Activated naive CD4-positive, alpha-beta T cell treated with anti-CD3 and anti-CD28 coated beads, Interleukin-2, amount 50 U/mL, for 16 hours (primary cell): ENCODE data around the gene APOC3.

Experiments
- DNase-seq: peaks from one replicate; pipeline ENCODE4 v3.0.0-alpha.2; 2020

The APOC3 gene

GRCh38 chr11:116807601-116808261, 22.0 kb upstream of the APOC3 start:
- DNase-seq, result no peak

- no peak for DNase-seq
Measured at GRCh38 chr11:116808262-116809175, 21.2 kb upstream of the APOC3 start.

- DNase-seq, result no peak
Measured at GRCh38 chr11:116811194-116811593, 18.5 kb upstream of the APOC3 start.

GRCh38 chr11:116812109-116812508, 17.6 kb upstream of the APOC3 start:
- no peak for DNase-seq

GRCh38 chr11:116813170-116813569, 16.5 kb upstream of the APOC3 start:
- DNase-seq, result no peak

DNA sequence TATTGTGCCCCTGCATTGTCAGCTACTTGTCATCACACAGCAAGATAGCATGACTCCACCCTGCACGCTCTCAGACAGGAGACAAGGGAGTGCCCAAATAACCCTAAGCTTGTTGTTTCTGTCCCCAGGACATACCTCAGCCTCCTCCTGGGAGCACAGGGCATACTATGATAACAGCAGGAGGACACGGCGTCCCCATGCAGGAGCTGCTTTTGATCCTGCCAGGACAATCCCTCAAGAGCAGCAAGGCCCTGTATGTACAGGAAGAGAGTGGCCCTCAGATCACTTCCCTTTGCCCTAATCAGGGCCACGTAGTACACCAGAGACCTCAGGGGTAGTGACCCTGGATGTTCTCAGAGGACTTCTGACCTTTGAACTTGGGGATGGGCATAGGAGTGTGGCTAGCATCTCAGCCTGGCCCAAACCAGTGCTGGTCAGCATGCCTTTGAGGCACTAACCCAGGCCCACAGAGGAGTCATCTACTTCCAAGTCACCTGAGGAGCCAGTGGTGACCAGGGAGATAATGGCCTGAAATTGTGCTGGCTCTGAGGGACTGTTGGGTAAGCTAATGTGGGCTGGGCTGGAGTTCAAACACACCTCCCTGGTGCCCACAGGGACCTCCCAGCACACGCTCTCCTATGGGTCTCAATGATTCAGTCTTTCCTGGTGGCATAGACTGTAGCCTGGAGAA, 15.8 kb upstream of the APOC3 start:
- no peak for DNase-seq

DNA sequence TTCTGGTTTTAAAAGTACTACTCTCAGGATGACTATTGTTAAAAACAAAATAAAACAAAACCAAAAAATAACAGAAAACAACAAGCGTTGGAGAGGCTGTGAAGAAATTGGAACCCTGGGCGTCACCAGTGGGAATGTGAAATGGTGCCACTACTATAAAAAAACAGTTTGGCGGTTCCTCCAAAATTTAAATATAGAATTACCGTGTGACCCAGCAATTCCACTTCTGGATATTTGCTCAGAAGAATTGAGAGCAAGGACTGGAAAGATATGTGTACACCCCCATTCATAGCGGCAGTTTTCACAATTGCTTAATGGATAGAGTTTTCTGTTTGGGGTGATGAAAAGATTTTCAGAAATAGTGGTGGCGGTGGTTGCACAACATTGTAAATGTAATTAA, 15.2 kb upstream of the APOC3 start:
- no peak for DNase-seq

GRCh38 chr11:116819049-116819448, 10.7 kb upstream of the APOC3 start:
- no peak for DNase-seq

DNA sequence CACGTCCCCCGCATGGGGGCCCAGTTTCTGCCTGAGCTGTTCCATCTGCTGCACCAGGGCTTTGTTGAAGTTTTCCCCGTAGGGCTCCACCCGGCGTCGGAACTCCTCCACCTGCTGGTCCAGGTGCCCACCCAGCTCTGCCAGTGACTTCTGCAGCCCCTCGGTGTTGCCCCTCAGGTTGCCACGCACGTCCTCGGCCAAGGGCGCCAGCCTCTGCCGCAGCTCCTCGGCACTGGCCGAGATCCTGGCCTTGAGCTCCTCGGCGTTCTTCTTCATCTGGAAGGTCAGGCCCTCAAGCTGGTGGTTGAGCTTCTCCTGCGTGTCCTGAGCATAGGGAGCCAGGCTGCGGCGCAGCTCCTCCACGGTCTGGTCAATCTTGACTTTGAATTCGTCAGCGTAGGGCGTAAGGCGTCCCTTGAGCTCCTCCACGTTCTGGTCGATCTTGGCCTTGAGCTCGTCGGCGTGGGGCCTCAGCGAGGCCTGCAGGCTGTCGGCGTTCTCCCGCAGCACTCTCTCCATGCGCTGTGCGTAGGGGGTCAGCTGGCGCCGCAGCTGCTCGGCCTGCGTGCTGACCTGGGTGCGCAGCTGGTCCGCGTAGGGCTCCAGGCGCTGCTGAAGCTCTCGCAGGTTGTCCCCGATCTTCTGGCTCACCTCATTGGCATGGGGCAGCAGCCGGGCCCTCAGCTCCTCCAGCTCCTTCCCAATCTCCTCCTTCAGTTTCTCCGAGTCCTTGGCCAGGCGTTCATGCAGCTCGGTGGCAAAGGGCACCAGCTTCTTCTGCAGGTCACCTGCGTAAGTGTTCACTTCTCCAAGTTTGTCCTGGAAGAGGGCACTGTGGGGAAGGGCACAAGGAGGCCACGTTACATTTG, 8.4 kb upstream of the APOC3 start:
- no peak for DNase-seq

DNA sequence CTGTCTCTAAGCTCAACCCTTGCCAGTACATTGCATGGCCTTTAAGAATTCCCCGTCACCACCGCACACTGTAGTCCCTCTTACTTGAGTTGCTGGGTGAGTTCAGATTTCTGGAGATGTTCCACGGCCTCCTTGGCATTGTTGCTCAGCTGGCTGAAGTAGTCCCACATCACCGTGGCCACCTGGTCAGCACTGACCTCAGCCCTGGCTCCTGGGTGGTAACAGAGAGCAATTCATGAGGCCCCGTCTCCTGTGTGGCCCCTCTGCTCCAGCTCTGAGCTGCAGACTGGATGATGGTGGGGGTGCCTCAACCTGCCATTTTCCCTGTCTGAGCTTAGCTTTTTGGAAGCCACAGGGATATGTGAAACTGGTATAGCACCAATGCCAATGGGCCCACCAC, 7.1 kb upstream of the APOC3 start:
- no peak for DNase-seq

DNA sequence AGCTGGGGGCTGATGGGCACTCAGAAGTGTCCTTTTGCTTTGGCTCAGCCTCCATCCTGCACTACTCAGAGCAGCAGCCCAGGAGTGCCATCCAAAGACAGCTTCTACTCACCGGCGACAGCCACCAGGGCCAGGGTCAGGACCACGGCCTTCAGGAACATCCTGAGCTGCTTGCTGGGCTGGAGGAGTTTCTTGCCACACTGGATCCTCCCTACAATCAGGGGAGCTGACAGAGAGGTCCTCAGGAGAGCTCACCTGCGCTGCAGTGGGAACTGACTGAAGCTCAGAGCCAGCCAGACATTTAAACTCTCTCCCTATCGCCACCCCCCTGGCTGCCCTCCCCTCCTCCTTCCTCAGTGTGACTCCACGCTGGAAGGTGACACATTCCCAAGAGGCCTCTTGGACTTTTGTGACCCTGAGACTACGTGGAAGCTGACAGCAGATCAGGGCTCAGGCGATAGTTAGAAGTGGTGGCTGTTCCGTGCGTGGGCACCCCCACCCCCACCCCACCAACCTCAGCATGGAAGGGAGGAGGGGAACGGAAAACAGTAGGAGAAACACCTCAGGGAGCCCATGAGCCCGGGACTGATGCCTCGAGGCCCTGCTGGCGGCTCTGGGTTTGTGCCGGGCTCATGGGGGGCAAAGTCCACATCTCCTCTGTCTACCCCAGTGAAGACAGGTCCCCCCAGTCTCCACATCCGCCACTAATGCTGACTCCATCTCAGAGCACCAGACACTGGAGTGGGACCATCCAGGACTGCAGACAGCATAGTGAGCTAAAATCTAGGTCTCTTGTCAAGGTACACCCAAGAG, 6.5 kb upstream of the APOC3 start, which contains the start of gene APOA4:
Gene APOA4, minus strand, starts transcription at position 274 of the 813 bp plus-strand sequence. Its CDS starts 113 bp downstream, at position 161.
- no peak for DNase-seq

DNA sequence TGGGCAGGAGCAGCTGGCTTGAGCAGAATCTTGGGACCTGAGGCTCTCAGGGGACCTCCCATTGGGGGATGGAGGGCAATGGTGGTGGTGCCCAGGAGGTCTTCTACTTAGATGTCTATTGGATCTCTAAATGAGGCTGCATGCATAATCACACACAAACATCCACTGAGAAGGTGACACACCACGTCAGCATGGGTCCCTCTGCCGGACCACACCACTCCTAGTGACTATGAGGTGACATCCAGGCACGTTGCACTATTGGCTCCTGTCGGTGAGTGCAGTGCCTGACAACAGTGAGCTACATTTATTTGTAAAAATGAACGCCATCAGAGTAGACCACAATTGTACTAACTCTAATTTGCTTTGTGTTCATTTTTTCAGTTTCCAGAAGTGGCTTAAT, 4.3 kb upstream of the APOC3 start:
- DNase-seq, result no peak

DNA sequence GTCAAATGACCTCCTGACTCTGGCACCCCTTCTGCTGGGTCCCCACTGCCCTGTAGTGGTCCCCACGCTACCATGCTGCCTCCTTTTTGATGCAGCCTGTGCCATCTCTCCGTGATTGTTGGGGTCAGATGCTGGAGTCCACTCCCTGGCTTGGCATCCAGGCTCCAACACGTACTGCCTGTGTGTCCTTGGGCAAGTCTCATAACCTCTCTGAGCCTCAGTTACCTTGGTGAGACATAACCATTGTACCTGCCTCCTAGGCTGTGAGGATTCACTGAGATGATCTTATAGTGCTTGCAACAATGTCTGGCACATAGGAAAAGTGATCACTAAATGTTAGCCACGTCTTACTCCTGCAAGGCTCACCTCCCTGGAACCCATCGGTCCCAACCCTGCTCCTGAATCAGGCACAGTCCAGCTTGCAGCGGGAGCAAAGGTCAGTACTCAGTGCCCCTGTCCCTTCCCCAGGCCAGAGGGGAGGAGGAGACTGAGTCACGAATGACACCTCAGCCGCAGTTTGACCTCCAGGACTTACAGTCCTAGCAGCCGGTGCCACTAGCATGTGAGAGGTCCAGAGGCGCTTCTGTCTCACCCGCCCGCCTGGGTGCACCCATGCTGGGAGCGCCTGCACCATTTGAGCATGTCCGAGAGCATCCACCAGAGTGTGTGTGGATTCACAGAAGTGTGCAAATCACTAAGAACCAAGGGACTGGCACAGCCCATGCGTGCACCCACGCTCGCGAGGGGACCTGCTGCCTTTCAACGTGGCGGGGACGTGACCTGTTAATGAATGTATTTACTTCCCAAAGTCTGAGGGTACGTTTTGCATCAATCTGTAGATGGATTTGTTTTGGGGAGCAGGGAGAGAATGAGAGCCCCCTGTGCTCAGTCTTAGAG, 3.6 kb upstream of the APOC3 start:
- no peak for DNase-seq

GRCh38 chr11:116826751-116827431, 2.8 kb upstream of the APOC3 start:
- no peak for DNase-seq

DNA sequence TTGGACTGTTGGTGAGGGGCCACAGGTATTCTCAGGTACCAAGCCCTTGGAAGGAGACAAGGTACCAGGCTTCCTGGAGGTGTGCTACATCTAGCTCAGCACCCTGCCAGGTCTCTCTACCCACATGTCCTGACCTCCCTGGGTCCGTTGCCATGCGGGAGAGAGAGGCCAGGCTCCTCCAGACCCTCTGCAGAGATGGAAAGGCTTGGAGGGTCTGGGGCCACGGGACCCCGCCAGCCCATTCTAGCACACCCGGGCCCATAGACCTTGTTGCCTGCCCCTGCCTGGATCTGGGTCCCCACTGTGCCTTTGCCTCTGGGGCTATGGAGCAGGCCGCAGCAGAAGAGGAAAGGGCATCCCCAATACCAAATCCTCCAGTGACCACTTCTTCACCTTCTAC, 2.2 kb upstream of the APOC3 start:
- DNase-seq, result no peak

GRCh38 chr11:116828632-116829524, 829 bp upstream of the APOC3 start:
- DNase-seq, result no peak

- DNase-seq, result no peak
Measured at GRCh38 chr11:116830184-116830912, 641 bp downstream of the APOC3 start.

- DNase-seq, result no peak
Measured at GRCh38 chr11:116831790-116832349, 2.2 kb downstream of the APOC3 start.
